GM23248 (cell line): ENCODE measurements around the gene STX1B. TPM values are rescaled to one million over a fixed set of nuclear protein-coding genes. Genes with fewer than 3 reads are reported as not detected.
A peak's percentile ranks its signal among the peaks of the same experiment; 100 is the strongest.

Source experiments
- DNase-seq: peaks from one replicate; pipeline ENCODE4 v3.0.0-alpha.2; 2015
- H2AFZ ChIP-seq: fragments of 200-600 bp; sonication (generic); 2 replicates; pipeline ENCODE4 v1.6.1; 2016; ENCODE audit warnings: antibody characterized with exemption
- H3F3A ChIP-seq: fragments of 200-600 bp; sonication (generic); 2 replicates; pipeline ENCODE4 v1.6.1; 2016; ENCODE audit warnings: mild to moderate bottlenecking, antibody characterized with exemption, mixed run types; ENCODE audit not compliant: insufficient read depth
- H3K27ac ChIP-seq: fragments of 200-600 bp; sonication (generic); 2 replicates; pipeline ENCODE4 v1.5.1; 2016; ENCODE audit warnings: mild to moderate bottlenecking
- H3K27me3 ChIP-seq: fragments of 200-600 bp; sonication (generic); replicated peaks from 2 replicates; pipeline ENCODE4 v1.6.1; 2016; ENCODE audit warnings: mild to moderate bottlenecking; ENCODE audit not compliant: insufficient read depth
- H3K36me3 ChIP-seq: fragments of 200-600 bp; sonication (generic); 2 replicates; pipeline ENCODE4 v1.6.1; 2016; ENCODE audit warnings: low read depth, mild to moderate bottlenecking
- H3K4me1 ChIP-seq: fragments of 200-600 bp; sonication (generic); 2 replicates; pipeline ENCODE4 v1.6.1; 2016; ENCODE audit warnings: mild to moderate bottlenecking; ENCODE audit not compliant: insufficient read depth
- H3K4me2 ChIP-seq: fragments of 200-600 bp; sonication (generic); one replicate; pipeline ENCODE4 v1.6.1; 2016; ENCODE audit warnings: mild to moderate bottlenecking; ENCODE audit not compliant: unreplicated experiment
- H3K4me3 ChIP-seq: fragments of 200-600 bp; sonication (generic); 2 replicates; pipeline ENCODE4 v1.5.1; 2016; ENCODE audit warnings: mild to moderate bottlenecking
- H3K79me2 ChIP-seq: fragments of 200-600 bp; sonication (generic); 2 replicates; pipeline ENCODE4 v1.6.1; 2016; ENCODE audit warnings: mild to moderate bottlenecking; ENCODE audit not compliant: insufficient read depth
- H3K9ac ChIP-seq: fragments of 200-600 bp; sonication (generic); 2 replicates; pipeline ENCODE4 v1.6.1; 2016; ENCODE audit warnings: mild to moderate bottlenecking
- H3K9me2 ChIP-seq: fragments of 200-600 bp; sonication (generic); 2 replicates; pipeline ENCODE4 v1.6.1; 2016; ENCODE audit warnings: mixed run types, mild to moderate bottlenecking, moderate library complexity; ENCODE audit not compliant: insufficient read depth
- H3K9me3 ChIP-seq: fragments of 200-600 bp; sonication (generic); one replicate; pipeline ENCODE4 v1.6.1; 2017; ENCODE audit warnings: low read depth
- H4K20me1 ChIP-seq: fragments of 200-600 bp; sonication (generic); 2 replicates; pipeline ENCODE4 v1.6.0; 2016; ENCODE audit not compliant: insufficient read depth
- EZH2 ChIP-seq: fragments of 200-600 bp; sonication (generic); IDR thresholded peaks from 2 replicates; pipeline ENCODE4 v1.6.1; 2018; ENCODE audit warnings: antibody characterized with exemption, mild to moderate bottlenecking; ENCODE audit not compliant: insufficient read depth, poor library complexity, severe bottlenecking
- EZH2phosphoT487 ChIP-seq: fragments of 200-600 bp; sonication (generic); IDR thresholded peaks from 2 replicates; pipeline ENCODE4 v1.6.1; 2018; ENCODE audit warnings: antibody characterized with exemption, moderate library complexity, mild to moderate bottlenecking, low read depth; ENCODE audit not compliant: insufficient read depth
- WGBS, 2 experiments: methylation state at CpG; one replicate each; pipeline ENCODE4 v1.1.6; 2015 to 2017; ENCODE audit warnings: low lambda C conversion rate in 2 of 2, low coverage in 1 of 2; ENCODE audit errors: missing lambda C conversion rate in 2 of 2; 5-methylcytosine and 5-hydroxymethylcytosine counted together
- in situ Hi-C: fragments of 300-500 bp; cut with MboI; formaldehyde crosslinking; loops from 2 replicates; pipeline ENCODE4 v1.15.0; 2020
- polyA plus RNA-seq: library from polyadenylated mRNA; unstranded; fragments of >200 nt; fragmentation: Nextera tagmentation; extraction: Ambion mirVana; gene quantifications from 2 replicates; pipeline ENCODE4 v1.2.1, GENCODE V29; 2016
- total RNA-seq: library from RNA; depleted of rRNA; stranded (reverse); fragments of >200 nt; shearing (Covaris generic); gene quantifications from 2 replicates; pipeline ENCODE4 v1.2.3, GENCODE V29; 2014

The STX1B gene
- total and polyA plus RNA-seq, 2 experiments from 2014 or later = 0.23 to 2.3 TPM

DNA sequence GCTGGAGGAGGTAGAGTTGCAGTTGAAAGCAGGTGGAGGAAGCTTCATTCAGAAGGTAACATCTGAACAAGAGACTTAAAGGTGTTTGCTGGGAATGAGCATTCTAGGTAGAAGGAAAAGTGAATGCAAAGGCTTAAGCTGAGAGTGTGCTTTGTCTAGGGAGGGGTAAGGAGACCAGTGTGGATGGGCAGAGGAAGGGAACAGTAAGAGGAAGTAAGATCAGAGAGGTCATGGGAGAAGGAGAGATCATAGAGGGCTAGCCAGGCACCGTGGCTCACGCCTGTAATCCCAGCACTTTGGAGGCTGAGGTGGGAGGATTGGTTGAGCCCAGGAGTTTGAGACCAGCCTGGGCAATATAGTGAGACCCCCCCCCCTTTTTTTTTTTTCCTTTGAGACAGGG lies 26.3 kb upstream of the STX1B start:
- peaks cover 8% of the 10 kb centered on the region for H3F3A ChIP-seq
- H3K9me3 ChIP-seq = no peaks in the 10 kb centered on the region
- H3K79me2 ChIP-seq = peaks cover 38% of the 10 kb centered on the region
- in situ Hi-C loops = no loop called here
- H4K20me1 ChIP-seq = no peaks in the 10 kb centered on the region; the same call in 1 of the 2 replicates
- no peak overlapping the region for H3K4me2 ChIP-seq
- H3K9ac ChIP-seq = no peak overlapping the region
- no peak overlapping the region for H2AFZ ChIP-seq
- 72 to 91% methylated on average over 2 of the region's 2 CpGs for WGBS, 2 experiments
- H3K4me3 ChIP-seq = no peak overlapping the region
- H3K4me1 ChIP-seq = peaks cover 7% of the 10 kb centered on the region; the same call in 1 of the 2 replicates
- peaks cover 15% of the 10 kb centered on the region; the same call in 1 of the 2 replicates for H3K36me3 ChIP-seq
- no peaks in the 10 kb centered on the region for H3K9me2 ChIP-seq
- H3K27me3 ChIP-seq = no peaks in the 10 kb centered on the region
- no peak overlapping the region for H3K27ac ChIP-seq
- DNase-seq = no peak
- no peak for TF ChIP-seq EZH2phosphoT487
- no peak for TF ChIP-seq EZH2

GRCh38 chr16:31033709-31034492 lies 23.5 kb upstream of the STX1B start:
- in situ Hi-C loops = no loop called here
- Histone ChIP-seq H3K27ac (peak overlapping the region; percentile 97), H3K9me2 (no peaks in the 10 kb centered on the region), H3K9ac (peak overlapping the region; percentile 96), H3K36me3 (peaks cover 12% of the 10 kb centered on the region; the same call in 1 of the 2 replicates), H3K4me3 (peak overlapping the region; percentile 98), H3K4me1 (peaks cover 7% of the 10 kb centered on the region; the same call in 1 of the 2 replicates), H3K27me3 (no peaks in the 10 kb centered on the region), H3F3A (peaks cover 8% of the 10 kb centered on the region), H3K79me2 (peaks cover 38% of the 10 kb centered on the region), H4K20me1 (no peaks in the 10 kb centered on the region; the same call in 1 of the 2 replicates), H3K9me3 (no peaks in the 10 kb centered on the region), H2AFZ (peak overlapping the region; percentile 79), H3K4me2 (peak overlapping the region; percentile 82)
- 1 to 3% methylated on average over 43 to 47 of the region's 47 CpGs for WGBS, 2 experiments
- TF ChIP-seq EZH2 = no peak
- no peak for TF ChIP-seq EZH2phosphoT487
- DNase-seq = peak; percentile 94

DNA sequence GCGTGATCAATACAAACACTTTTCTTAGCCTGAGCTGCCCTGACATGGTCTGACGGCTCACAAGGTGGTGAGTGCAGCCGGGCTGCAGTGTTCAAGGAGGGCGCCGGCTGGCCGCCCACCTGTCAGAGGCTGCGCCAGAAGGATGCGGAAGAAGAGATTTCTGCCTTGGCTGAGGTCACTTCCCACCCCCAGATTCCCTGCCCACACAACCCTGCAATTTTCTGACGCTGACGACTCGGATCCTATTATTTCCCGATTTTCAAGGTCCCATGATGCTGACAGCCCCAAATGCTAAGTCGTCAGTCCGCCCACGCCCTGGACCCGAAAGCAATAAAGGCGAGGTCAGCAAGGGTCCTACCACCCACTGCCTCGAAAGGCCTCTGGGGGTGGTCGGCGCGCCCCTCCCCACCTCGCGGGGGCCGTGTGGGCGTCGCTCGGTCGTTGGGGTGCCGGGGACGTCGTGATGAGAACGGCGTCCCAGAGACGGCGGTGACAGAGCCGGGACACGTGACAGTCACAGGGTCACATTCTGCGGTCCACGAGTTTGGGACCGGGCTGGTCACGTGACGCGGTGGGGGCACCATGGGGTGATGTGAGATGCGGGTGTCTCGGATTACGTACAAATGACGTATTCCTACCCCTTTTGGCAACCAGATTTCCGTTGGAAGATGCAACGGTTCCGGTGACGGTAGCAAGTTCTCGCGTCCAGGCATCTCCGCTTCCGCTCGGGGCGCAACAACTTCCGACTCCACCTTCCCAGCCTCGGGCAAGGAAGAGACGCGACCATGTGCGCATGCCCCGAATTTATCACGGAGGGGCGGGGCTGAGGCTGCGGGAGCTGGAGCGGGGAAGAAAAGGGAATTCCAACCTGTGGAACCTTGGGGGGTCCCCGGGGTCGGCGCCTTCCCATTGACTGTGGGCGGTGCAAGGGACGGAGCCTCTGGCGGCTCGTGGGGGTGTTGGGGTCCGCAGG lies 22.6 kb upstream of the STX1B start, which contains the start of gene STX4:
Gene STX4 (plus strand): TSS at position 823 of the 973 bp plus-strand sequence. CDS start 248 bp downstream, outside the sequence.
- Histone ChIP-seq H3K27me3 (no peaks in the 10 kb centered on the region), H3K27ac (peak within 1 kb of the TSS; percentile 97), H3K36me3 (peaks cover 9% of the 10 kb centered on the region; the same call in 1 of the 2 replicates), H4K20me1 (no peaks in the 10 kb centered on the region; the same call in 1 of the 2 replicates), H2AFZ (peak within 1 kb of the TSS; percentile 79), H3K4me3 (peak within 1 kb of the TSS; percentile 98), H3K4me2 (peak within 1 kb of the TSS; percentile 82), H3K79me2 (peaks cover 38% of the 10 kb centered on the region), H3K9ac (peak within 1 kb of the TSS; percentile 96), H3F3A (peaks cover 8% of the 10 kb centered on the region), H3K9me2 (no peaks in the 10 kb centered on the region), H3K4me1 (peaks cover 7% of the 10 kb centered on the region; the same call in 1 of the 2 replicates), H3K9me3 (no peaks in the 10 kb centered on the region)
- DNase-seq = peak; percentile 100
- WGBS, 2 experiments = 1% methylated on average over 67 to 72 of the region's 75 CpGs
- in situ Hi-C loops = no loop called here
- no peak for TF ChIP-seq EZH2
- TF ChIP-seq EZH2phosphoT487 = no peak

DNA sequence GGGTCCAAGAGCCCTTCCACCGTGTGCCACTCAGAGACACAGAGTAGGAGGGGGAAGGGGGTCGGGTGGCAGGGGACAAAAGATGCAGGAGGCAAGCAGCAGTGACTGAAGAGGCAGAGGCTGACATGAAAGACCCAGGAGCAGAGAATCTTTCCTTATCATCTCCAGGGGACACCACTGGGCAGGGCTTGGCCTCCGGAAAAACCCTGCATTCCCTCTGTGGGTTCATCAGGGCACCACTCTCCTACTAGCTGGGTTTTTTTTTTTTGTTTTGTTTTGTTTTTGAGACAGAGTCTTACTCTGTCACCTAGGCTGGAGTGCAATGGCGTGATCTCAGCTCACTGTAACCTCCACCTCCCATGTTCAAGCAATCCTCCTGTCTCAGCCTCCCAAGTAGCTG lies 20.8 kb upstream of the STX1B start:
- H3K27me3 ChIP-seq = no peaks in the 10 kb centered on the region
- H3K9me3 ChIP-seq = no peaks in the 10 kb centered on the region
- peaks cover 9% of the 10 kb centered on the region; the same call in 1 of the 2 replicates for H3K36me3 ChIP-seq
- in situ Hi-C loops = no loop called here
- no peak overlapping the region for H3K4me2 ChIP-seq
- no peak overlapping the region for H3K4me3 ChIP-seq
- peaks cover 7% of the 10 kb centered on the region; the same call in 1 of the 2 replicates for H3K4me1 ChIP-seq
- no peaks in the 10 kb centered on the region; the same call in 1 of the 2 replicates for H4K20me1 ChIP-seq
- H3K79me2 ChIP-seq = peaks cover 29% of the 10 kb centered on the region
- TF ChIP-seq EZH2 (no peak), EZH2phosphoT487 (no peak)
- no peak overlapping the region for H3K9ac ChIP-seq
- WGBS, 2 experiments = 70 to 76% methylated on average over 4 of the region's 4 CpGs
- H3F3A ChIP-seq = peaks cover 8% of the 10 kb centered on the region
- no peak for DNase-seq
- H3K27ac ChIP-seq = no peak overlapping the region
- no peaks in the 10 kb centered on the region for H3K9me2 ChIP-seq
- no peak overlapping the region for H2AFZ ChIP-seq
